Right lobe of liver (tissue), 4 donors: ENCODE measurements around the gene GRIN2A.

Source experiments
- CTCF ChIP-seq, 4 donors: fragments of 200-600 bp in 3 of 4; fragments of 450-650 bp in 1 of 4; IDR thresholded peaks; one replicate each; pipeline versions ENCODE4 v1.5.1 to v1.8.0; 2016 to 2022; ENCODE audit warnings: antibody characterized with exemption in 4 of 4, mild to moderate bottlenecking in 2 of 4
- POLR2A ChIP-seq: fragments of 450-650 bp; IDR thresholded peaks from one replicate; pipeline ENCODE4 v1.6.1; 2017; ENCODE audit warnings: antibody characterized with exemption, mild to moderate bottlenecking
- donor health status: DM: no; HTN: no; CAD: no.
- donor health status: DM: no; HTN: no; CAD: no.
- donor health status: DM: no; HTN: yes; CAD: no.

- TF ChIP-seq CTCF (IDR thresholded peaks at IDR 0.05): no peak
- no peak for TF ChIP-seq POLR2A
Measured at GRCh38 chr16:9844361-9844760, 337.9 kb downstream of the GRIN2A start.
